Cardiac muscle cell (in vitro differentiated cells and primary cell): ENCODE data around the gene GGACT. TPM values are rescaled to one million over a fixed set of nuclear protein-coding genes. Genes with fewer than 3 reads are reported as not detected.

Experiments used
- DNase-seq, 2 donors: peaks; one replicate each; pipeline versions ENCODE4 v3.0.0 to v3.0.0-alpha.2; 2010 to 2017; ENCODE audit warnings: low read depth in 1 of 2, low spot score in 1 of 2
- H3K27ac ChIP-seq: fragments of 200-600 bp; sonication (generic); 2 replicates; pipeline ENCODE4 v1.5.1; 2016
- H3K27me3 ChIP-seq: fragments of 200-600 bp; sonication (generic); 2 replicates; pipeline ENCODE4 v1.6.0; 2016; ENCODE audit warnings: control low read depth
- H3K36me3 ChIP-seq: fragments of 200-600 bp; sonication (generic); 2 replicates; pipeline ENCODE4 v1.5.1; 2016; ENCODE audit warnings: control low read depth
- H3K4me1 ChIP-seq: fragments of 200-600 bp; sonication (generic); 2 replicates; pipeline ENCODE4 v1.8.1; 2017; ENCODE audit warnings: low read depth, mild to moderate bottlenecking, mixed run types
- H3K4me3 ChIP-seq: fragments of 200-600 bp; sonication (generic); 2 replicates; pipeline ENCODE4 v1.5.1; 2016; ENCODE audit warnings: mild to moderate bottlenecking
- H3K9me3 ChIP-seq: fragments of 200-600 bp; sonication (generic); 2 replicates; pipeline ENCODE4 v1.5.1; 2017; ENCODE audit warnings: low read depth, mild to moderate bottlenecking, control low read depth
- CTCF ChIP-seq: IDR thresholded peaks from 2 replicates; pipeline ENCODE4 v1.5.1; 2012; ENCODE audit warnings: low read depth, mild to moderate bottlenecking, low read length
- polyA plus RNA-seq: library from polyadenylated mRNA; unstranded; fragments of >200 nt; fragmentation: Nextera tagmentation; extraction: Ambion mirVana; gene quantifications from 2 replicates; pipeline ENCODE4 v1.2.1, GENCODE V29; 2016
- total RNA-seq: library from RNA; depleted of rRNA; stranded (reverse); fragments of >200 nt; gene quantifications from 2 replicates; pipeline ENCODE4 v1.2.3, GENCODE V29; 2016

The GGACT gene
- total and polyA plus RNA-seq, 2 experiments from 2014 or later = 4.4 to 8.3 TPM

- Histone ChIP-seq H3K27ac (no peak overlapping the region), H3K9me3 (peaks cover 3% of the 10 kb centered on the region), H3K4me3 (no peak overlapping the region), H3K27me3 (no peaks in the 10 kb centered on the region), H3K4me1 (no peaks in the 10 kb centered on the region), H3K36me3 (no peaks in the 10 kb centered on the region)
- TF ChIP-seq CTCF = no peak
- peak in 1 of 2 donors; percentile 78 for DNase-seq
Observed at GRCh38 chr13:100535426-100536135, 53.0 kb downstream of the GGACT start.

- Histone ChIP-seq H3K36me3 (no peaks in the 10 kb centered on the region), H3K9me3 (peaks cover 3% of the 10 kb centered on the region), H3K4me1 (no peaks in the 10 kb centered on the region), H3K27me3 (no peaks in the 10 kb centered on the region), H3K27ac (no peak overlapping the region), H3K4me3 (no peak overlapping the region)
- DNase-seq = no peak
- no peak for TF ChIP-seq CTCF
Observed at GRCh38 chr13:100534911-100535310, 53.7 kb downstream of the GGACT start.

GRCh38 chr13:100534147-100534843 is 54.3 kb downstream of the GGACT start:
- Histone ChIP-seq H3K9me3 (peaks cover 3% of the 10 kb centered on the region), H3K36me3 (no peaks in the 10 kb centered on the region), H3K4me3 (no peak overlapping the region), H3K27me3 (no peaks in the 10 kb centered on the region), H3K4me1 (no peaks in the 10 kb centered on the region), H3K27ac (no peak overlapping the region)
- no peak for DNase-seq
- TF ChIP-seq CTCF = no peak

- Histone ChIP-seq H3K4me1 (no peaks in the 10 kb centered on the region), H3K36me3 (no peaks in the 10 kb centered on the region), H3K4me3 (no peak overlapping the region), H3K9me3 (no peaks in the 10 kb centered on the region), H3K27me3 (no peaks in the 10 kb centered on the region), H3K27ac (no peak overlapping the region)
- DNase-seq = no peak
- no peak for TF ChIP-seq CTCF
Observed at GRCh38 chr13:100533588-100534041, 55.0 kb downstream of the GGACT start.

- Histone ChIP-seq H3K9me3 (no peaks in the 10 kb centered on the region), H3K27ac (no peak overlapping the region), H3K4me3 (no peak overlapping the region), H3K27me3 (no peaks in the 10 kb centered on the region), H3K4me1 (no peaks in the 10 kb centered on the region), H3K36me3 (no peaks in the 10 kb centered on the region)
- no peak for DNase-seq
- no peak for TF ChIP-seq CTCF
Observed at GRCh38 chr13:100532836-100533435, 55.7 kb downstream of the GGACT start.
